SU-DHL-6 (cell line): ENCODE measurements around the gene SHISA9.

ENCODE experiments used
- H2AFZ ChIP-seq: fragments of 200-600 bp; sonication (generic); 2 replicates; pipeline ENCODE4 v1.6.1; 2014; ENCODE audit warnings: low read depth, mild to moderate bottlenecking, moderate library complexity, mixed read lengths, antibody characterized with exemption, low read length; ENCODE audit not compliant: severe bottlenecking
- H3F3A ChIP-seq: fragments of 200-600 bp; shearing (Covaris generic); 2 replicates; pipeline ENCODE4 v1.6.0; 2016; ENCODE audit warnings: antibody characterized with exemption, mild to moderate bottlenecking; ENCODE audit not compliant: insufficient read depth
- H3K27ac ChIP-seq: fragments of 200-600 bp; sonication (generic); 2 replicates; pipeline ENCODE4 v1.5.1; 2016; ENCODE audit warnings: low read depth, mild to moderate bottlenecking, low read length, moderate library complexity, mixed read lengths
- H3K27me3 ChIP-seq: fragments of 200-600 bp; sonication (generic), shearing (Covaris generic); 2 replicates; pipeline ENCODE4 v1.6.0; 2014; ENCODE audit warnings: mild to moderate bottlenecking, low read length
- H3K36me3 ChIP-seq: fragments of 200-600 bp; sonication (generic); 2 replicates; pipeline ENCODE4 v1.6.1; 2014; ENCODE audit warnings: mild to moderate bottlenecking, low read length, mixed read lengths
- H3K4me2 ChIP-seq: fragments of 300-600, 200-600 bp; shearing (Covaris generic), sonication (generic); 2 replicates; pipeline ENCODE4 v1.6.0; 2014; ENCODE audit warnings: low read length, low read depth, mild to moderate bottlenecking; ENCODE audit not compliant: poor library complexity, severe bottlenecking
- H3K4me3 ChIP-seq: fragments of 200-600 bp; sonication (generic); 2 replicates; pipeline ENCODE4 v1.5.1; 2014; ENCODE audit warnings: antibody characterized with exemption, low read length, mild to moderate bottlenecking, mixed read lengths; ENCODE audit not compliant: insufficient read depth, poor library complexity, severe bottlenecking
- H3K79me2 ChIP-seq: fragments of 200-600 bp; sonication (generic); 2 replicates; pipeline ENCODE4 v1.6.1; 2014; ENCODE audit warnings: mild to moderate bottlenecking, low read length, moderate library complexity; ENCODE audit not compliant: insufficient read depth
- H3K9ac ChIP-seq: fragments of 200-600 bp; sonication (generic); 2 replicates; pipeline ENCODE4 v1.7.0; 2014; ENCODE audit warnings: mild to moderate bottlenecking, low read length
- H3K9me2 ChIP-seq: fragments of 200-600 bp; sonication (generic); replicated peaks from 2 replicates; pipeline ENCODE4 v1.6.1; 2014; ENCODE audit warnings: low read length; ENCODE audit not compliant: insufficient read depth
- H3K9me3 ChIP-seq: fragments of 200-600 bp; sonication (generic); 2 replicates; pipeline ENCODE4 v1.6.1; 2014; ENCODE audit warnings: low read length, mixed read lengths; ENCODE audit not compliant: insufficient read depth
- H4K20me1 ChIP-seq: fragments of 200-600 bp; sonication (generic); 2 replicates; pipeline ENCODE4 v1.6.1; 2014; ENCODE audit warnings: low read depth, mild to moderate bottlenecking, antibody characterized with exemption, low read length, moderate library complexity, mixed read lengths
- CTCF ChIP-seq: fragments of 200-600 bp; sonication (generic); IDR thresholded peaks from one replicate; pipeline ENCODE4 v1.5.1; 2017; ENCODE audit warnings: antibody characterized with exemption, mild to moderate bottlenecking, low read length, moderate library complexity; ENCODE audit not compliant: insufficient read depth, poor library complexity, severe bottlenecking
- EZH2phosphoT487 ChIP-seq: fragments of 200-600 bp; sonication (generic), shearing (Covaris generic); conservative IDR thresholded peaks from 2 replicates; pipeline ENCODE4 v1.6.1; 2018; ENCODE audit warnings: mild to moderate bottlenecking, antibody characterized with exemption, low read length, moderate library complexity, mixed read lengths

Gene SHISA9

GRCh38 chr16:13206606-13207005 is 305.2 kb downstream of the SHISA9 start:
- H3K27ac ChIP-seq = no peak overlapping the region
- H3K9me3 ChIP-seq = no peaks in the 10 kb centered on the region
- no peak overlapping the region for H3K9ac ChIP-seq
- H3K79me2 ChIP-seq = no peaks in the 10 kb centered on the region
- H3K27me3 ChIP-seq = no peaks in the 10 kb centered on the region
- H3K36me3 ChIP-seq = no peaks in the 10 kb centered on the region
- H3F3A ChIP-seq = no peaks in the 10 kb centered on the region
- no peaks in the 10 kb centered on the region for H3K9me2 ChIP-seq
- H4K20me1 ChIP-seq = no peaks in the 10 kb centered on the region
- H3K4me2 ChIP-seq = no peak overlapping the region
- TF ChIP-seq CTCF (no peak), EZH2phosphoT487 (no peak)
- H2AFZ ChIP-seq = no peak overlapping the region
- H3K4me3 ChIP-seq = no peak overlapping the region

- H3K4me3 ChIP-seq = no peak overlapping the region
- no peaks in the 10 kb centered on the region for H3K9me3 ChIP-seq
- H3K9me2 ChIP-seq = no peaks in the 10 kb centered on the region
- no peaks in the 10 kb centered on the region for H3K36me3 ChIP-seq
- H3K27ac ChIP-seq = no peak overlapping the region
- no peaks in the 10 kb centered on the region for H3K79me2 ChIP-seq
- H3F3A ChIP-seq = no peaks in the 10 kb centered on the region
- H2AFZ ChIP-seq = no peak overlapping the region
- no peak overlapping the region for H3K9ac ChIP-seq
- H3K27me3 ChIP-seq = no peaks in the 10 kb centered on the region
- TF ChIP-seq EZH2phosphoT487 (no peak), CTCF (no peak)
- no peaks in the 10 kb centered on the region for H4K20me1 ChIP-seq
- no peak overlapping the region for H3K4me2 ChIP-seq
Measured at GRCh38 chr16:13207151-13207550, 305.8 kb downstream of the SHISA9 start.

GRCh38 chr16:13223666-13224065 is 322.3 kb downstream of the SHISA9 start:
- H3K36me3 ChIP-seq = no peaks in the 10 kb centered on the region
- no peaks in the 10 kb centered on the region for H3F3A ChIP-seq
- no peaks in the 10 kb centered on the region for H3K9me2 ChIP-seq
- no peaks in the 10 kb centered on the region for H3K9me3 ChIP-seq
- no peaks in the 10 kb centered on the region for H3K27me3 ChIP-seq
- no peak overlapping the region for H3K4me2 ChIP-seq
- H3K27ac ChIP-seq = no peak overlapping the region
- no peak overlapping the region for H2AFZ ChIP-seq
- TF ChIP-seq CTCF = no peak
- no peak for TF ChIP-seq EZH2phosphoT487
- no peak overlapping the region for H3K9ac ChIP-seq
- no peaks in the 10 kb centered on the region for H3K79me2 ChIP-seq
- H4K20me1 ChIP-seq = no peaks in the 10 kb centered on the region
- no peak overlapping the region for H3K4me3 ChIP-seq
